GM23248 (cell line): Measurements from ENCODE around the gene PSMA7. TPM values are rescaled to one million over a fixed set of nuclear protein-coding genes. Genes with fewer than 3 reads are reported as not detected.

Experiments
- DNase-seq: peaks from one replicate; pipeline ENCODE4 v3.0.0-alpha.2; 2015
- H2AFZ ChIP-seq: fragments of 200-600 bp; sonication (generic); 2 replicates; pipeline ENCODE4 v1.6.1; 2016; ENCODE audit warnings: antibody characterized with exemption
- H3F3A ChIP-seq: fragments of 200-600 bp; sonication (generic); 2 replicates; pipeline ENCODE4 v1.6.1; 2016; ENCODE audit warnings: mild to moderate bottlenecking, antibody characterized with exemption, mixed run types; ENCODE audit not compliant: insufficient read depth
- H3K27ac ChIP-seq: fragments of 200-600 bp; sonication (generic); 2 replicates; pipeline ENCODE4 v1.5.1; 2016; ENCODE audit warnings: mild to moderate bottlenecking
- H3K27me3 ChIP-seq: fragments of 200-600 bp; sonication (generic); replicated peaks from 2 replicates; pipeline ENCODE4 v1.6.1; 2016; ENCODE audit warnings: mild to moderate bottlenecking; ENCODE audit not compliant: insufficient read depth
- H3K36me3 ChIP-seq: fragments of 200-600 bp; sonication (generic); 2 replicates; pipeline ENCODE4 v1.6.1; 2016; ENCODE audit warnings: low read depth, mild to moderate bottlenecking
- H3K4me1 ChIP-seq: fragments of 200-600 bp; sonication (generic); 2 replicates; pipeline ENCODE4 v1.6.1; 2016; ENCODE audit warnings: mild to moderate bottlenecking; ENCODE audit not compliant: insufficient read depth
- H3K4me2 ChIP-seq: fragments of 200-600 bp; sonication (generic); one replicate; pipeline ENCODE4 v1.6.1; 2016; ENCODE audit warnings: mild to moderate bottlenecking; ENCODE audit not compliant: unreplicated experiment
- H3K4me3 ChIP-seq: fragments of 200-600 bp; sonication (generic); 2 replicates; pipeline ENCODE4 v1.5.1; 2016; ENCODE audit warnings: mild to moderate bottlenecking
- H3K79me2 ChIP-seq: fragments of 200-600 bp; sonication (generic); 2 replicates; pipeline ENCODE4 v1.6.1; 2016; ENCODE audit warnings: mild to moderate bottlenecking; ENCODE audit not compliant: insufficient read depth
- H3K9ac ChIP-seq: fragments of 200-600 bp; sonication (generic); 2 replicates; pipeline ENCODE4 v1.6.1; 2016; ENCODE audit warnings: mild to moderate bottlenecking
- H3K9me2 ChIP-seq: fragments of 200-600 bp; sonication (generic); 2 replicates; pipeline ENCODE4 v1.6.1; 2016; ENCODE audit warnings: mixed run types, mild to moderate bottlenecking, moderate library complexity; ENCODE audit not compliant: insufficient read depth
- H3K9me3 ChIP-seq: fragments of 200-600 bp; sonication (generic); one replicate; pipeline ENCODE4 v1.6.1; 2017; ENCODE audit warnings: low read depth
- H4K20me1 ChIP-seq: fragments of 200-600 bp; sonication (generic); 2 replicates; pipeline ENCODE4 v1.6.0; 2016; ENCODE audit not compliant: insufficient read depth
- EZH2 ChIP-seq: fragments of 200-600 bp; sonication (generic); IDR thresholded peaks from 2 replicates; pipeline ENCODE4 v1.6.1; 2018; ENCODE audit warnings: antibody characterized with exemption, mild to moderate bottlenecking; ENCODE audit not compliant: insufficient read depth, poor library complexity, severe bottlenecking
- EZH2phosphoT487 ChIP-seq: fragments of 200-600 bp; sonication (generic); IDR thresholded peaks from 2 replicates; pipeline ENCODE4 v1.6.1; 2018; ENCODE audit warnings: antibody characterized with exemption, moderate library complexity, mild to moderate bottlenecking, low read depth; ENCODE audit not compliant: insufficient read depth
- WGBS, 2 experiments: methylation state at CpG; one replicate each; pipeline ENCODE4 v1.1.6; 2015 to 2017; ENCODE audit warnings: low lambda C conversion rate in 2 of 2, low coverage in 1 of 2; ENCODE audit errors: missing lambda C conversion rate in 2 of 2; 5-methylcytosine and 5-hydroxymethylcytosine counted together
- in situ Hi-C: fragments of 300-500 bp; cut with MboI; formaldehyde crosslinking; loops from 2 replicates; pipeline ENCODE4 v1.15.0; 2020
- polyA plus RNA-seq: library from polyadenylated mRNA; unstranded; fragments of >200 nt; fragmentation: Nextera tagmentation; extraction: Ambion mirVana; gene quantifications from 2 replicates; pipeline ENCODE4 v1.2.1, GENCODE V29; 2016
- total RNA-seq: library from RNA; depleted of rRNA; stranded (reverse); fragments of >200 nt; shearing (Covaris generic); gene quantifications from 2 replicates; pipeline ENCODE4 v1.2.3, GENCODE V29; 2014

PSMA7 gene
- total and polyA plus RNA-seq, 2 experiments from 2014 or later, result 268 to 488 TPM

GRCh38 chr20:62112368-62112767, 30.8 kb downstream of the PSMA7 start:
- Histone ChIP-seq H3K4me1 (no peaks in the 10 kb centered on the region), H3K4me2 (no peak overlapping the region), H4K20me1 (no peaks in the 10 kb centered on the region), H3K9ac (no peak overlapping the region), H3K36me3 (no peaks in the 10 kb centered on the region), H3K27ac (no peak overlapping the region), H3F3A (no peaks in the 10 kb centered on the region), H3K9me2 (no peaks in the 10 kb centered on the region), H3K27me3 (peaks cover 10% of the 10 kb centered on the region), H3K79me2 (no peaks in the 10 kb centered on the region), H3K4me3 (no peak overlapping the region), H3K9me3 (no peaks in the 10 kb centered on the region), H2AFZ (no peak overlapping the region)
- no peak for TF ChIP-seq EZH2phosphoT487
- WGBS, 2 experiments, result 53% methylated on average over 6 of the region's 6 CpGs
- in situ Hi-C loops, result no loop called here
- no peak for DNase-seq

- in situ Hi-C loops, result no loop called here
- WGBS, 2 experiments, result 78 to 80% methylated on average over 6 of the region's 6 CpGs
- Histone ChIP-seq H3K9me2 (no peaks in the 10 kb centered on the region), H3K4me1 (no peaks in the 10 kb centered on the region), H3K4me3 (no peak overlapping the region), H3K36me3 (no peaks in the 10 kb centered on the region), H3K9me3 (no peaks in the 10 kb centered on the region), H3K9ac (no peak overlapping the region), H3K4me2 (no peak overlapping the region), H3K79me2 (no peaks in the 10 kb centered on the region), H4K20me1 (no peaks in the 10 kb centered on the region), H3F3A (no peaks in the 10 kb centered on the region), H3K27ac (no peak overlapping the region), H3K27me3 (no peaks in the 10 kb centered on the region), H2AFZ (no peak overlapping the region)
- TF ChIP-seq EZH2, result no peak
- TF ChIP-seq EZH2phosphoT487, result no peak
- no peak for DNase-seq
Measured at GRCh38 chr20:62111148-62111547, 32.0 kb downstream of the PSMA7 start.

- TF ChIP-seq EZH2phosphoT487 (no peak), EZH2 (no peak)
- 55 to 57% methylated on average over 4 to 5 of the region's 5 CpGs for WGBS, 2 experiments
- in situ Hi-C loops, result no loop called here
Measured at GRCh38 chr20:62105592-62105991, 37.6 kb downstream of the PSMA7 start.

GRCh38 chr20:62104791-62105345, 38.3 kb downstream of the PSMA7 start:
- TF ChIP-seq EZH2phosphoT487, result no peak
- Histone ChIP-seq H3K27me3 (no peaks in the 10 kb centered on the region), H3K9me3 (no peaks in the 10 kb centered on the region), H3K9ac (no peak overlapping the region), H3F3A (no peaks in the 10 kb centered on the region), H3K27ac (no peak overlapping the region), H3K9me2 (no peaks in the 10 kb centered on the region), H3K79me2 (no peaks in the 10 kb centered on the region), H4K20me1 (no peaks in the 10 kb centered on the region), H2AFZ (no peak overlapping the region), H3K4me2 (no peak overlapping the region), H3K4me3 (no peak overlapping the region), H3K4me1 (no peaks in the 10 kb centered on the region), H3K36me3 (no peaks in the 10 kb centered on the region)
- in situ Hi-C loops, result no loop called here
- DNase-seq, result peak; percentile 68
- WGBS, 2 experiments, result 8 to 11% methylated on average over 4 to 7 of the region's 7 CpGs

More at GRCh38 chr20:62105592-62105991, 37.6 kb downstream of the PSMA7 start:
- Histone ChIP-seq H3K4me1 (no peaks in the 10 kb centered on the region), H3K4me2 (no peak overlapping the region), H3F3A (no peaks in the 10 kb centered on the region), H3K27ac (no peak overlapping the region), H3K79me2 (no peaks in the 10 kb centered on the region), H3K9ac (no peak overlapping the region), H3K4me3 (no peak overlapping the region), H2AFZ (no peak overlapping the region), H3K36me3 (no peaks in the 10 kb centered on the region), H3K27me3 (no peaks in the 10 kb centered on the region), H3K9me2 (no peaks in the 10 kb centered on the region), H3K9me3 (no peaks in the 10 kb centered on the region), H4K20me1 (no peaks in the 10 kb centered on the region)
- DNase-seq, result no peak

- no peaks in the 10 kb centered on the region for H3K27me3 ChIP-seq
- no peaks in the 10 kb centered on the region for H3K9me2 ChIP-seq
- TF ChIP-seq EZH2 (no peak), EZH2phosphoT487 (no peak)
- DNase-seq, result no peak
- no peaks in the 10 kb centered on the region for H3F3A ChIP-seq
- no peak overlapping the region for H3K27ac ChIP-seq
- H3K4me1 ChIP-seq, result no peaks in the 10 kb centered on the region
- H3K9ac ChIP-seq, result no peak overlapping the region
- H2AFZ ChIP-seq, result no peak overlapping the region
- no peaks in the 10 kb centered on the region for H3K9me3 ChIP-seq
- in situ Hi-C loops, result no loop called here
- WGBS, 2 experiments, result 25 to 31% methylated on average over 12 to 15 of the region's 15 CpGs
- H3K36me3 ChIP-seq, result no peaks in the 10 kb centered on the region
- H3K4me3 ChIP-seq, result no peak overlapping the region
- no peak overlapping the region for H3K4me2 ChIP-seq
- no peaks in the 10 kb centered on the region for H4K20me1 ChIP-seq
- no peaks in the 10 kb centered on the region for H3K79me2 ChIP-seq
Measured at GRCh38 chr20:62104234-62104789, 38.9 kb downstream of the PSMA7 start.
